Dedifferentiated amniotic fluid mesenchymal stem cell (primary cell): ENCODE results near the gene ALDOB.
A peak's percentile ranks its signal among the peaks of the same experiment; 100 is the strongest.

ENCODE experiments used
- DNase-seq: peaks from one replicate; pipeline ENCODE4 v3.0.0-alpha.2; 2016; ENCODE audit errors: extremely low spot score

The ALDOB gene

GRCh38 chr9:101435601-101436079, at the start of gene ALDOB:
TSS of gene ALDOB (minus strand) at chr9:101435774. CDS start at chr9:101430887, 4,887 bp downstream.
- DNase-seq = no peak

GRCh38 chr9:101484046-101484445, 48.5 kb upstream of the ALDOB start:
- DNase-seq = no peak

- DNase-seq = no peak
Measured at GRCh38 chr9:101481261-101481660, 45.7 kb upstream of the ALDOB start.

- no peak for DNase-seq
Measured at GRCh38 chr9:101480386-101480785, 44.8 kb upstream of the ALDOB start.

- DNase-seq = no peak
Measured at GRCh38 chr9:101479338-101480030, 43.9 kb upstream of the ALDOB start.

GRCh38 chr9:101478906-101479305, 43.3 kb upstream of the ALDOB start:
- no peak for DNase-seq

- DNase-seq = no peak
Measured at GRCh38 chr9:101478444-101478843, 42.9 kb upstream of the ALDOB start.

GRCh38 chr9:101477736-101478135, 42.2 kb upstream of the ALDOB start:
- DNase-seq = no peak

- DNase-seq = no peak
Measured at GRCh38 chr9:101477214-101477613, 41.6 kb upstream of the ALDOB start.

GRCh38 chr9:101476576-101477208, 41.1 kb upstream of the ALDOB start:
- DNase-seq = no peak

GRCh38 chr9:101472891-101473290, 37.3 kb upstream of the ALDOB start:
- DNase-seq = no peak

GRCh38 chr9:101470929-101471328, 35.4 kb upstream of the ALDOB start:
- DNase-seq = no peak

GRCh38 chr9:101470021-101470420, 34.4 kb upstream of the ALDOB start:
- no peak for DNase-seq

- no peak for DNase-seq
Measured at GRCh38 chr9:101469026-101469425, 33.5 kb upstream of the ALDOB start.

GRCh38 chr9:101468116-101468515, 32.5 kb upstream of the ALDOB start:
- DNase-seq = no peak

- DNase-seq = no peak
Measured at GRCh38 chr9:101467690-101468089, 32.1 kb upstream of the ALDOB start.

- no peak for DNase-seq
Measured at GRCh38 chr9:101466863-101467262, 31.3 kb upstream of the ALDOB start.

- DNase-seq = peak; percentile 91
Measured at GRCh38 chr9:101465326-101465915, 29.8 kb upstream of the ALDOB start.

GRCh38 chr9:101463397-101463796, 27.8 kb upstream of the ALDOB start:
- DNase-seq = no peak

- no peak for DNase-seq
Measured at GRCh38 chr9:101462558-101462957, 27.0 kb upstream of the ALDOB start.

- DNase-seq = no peak
Measured at GRCh38 chr9:101460965-101461364, 25.4 kb upstream of the ALDOB start.

GRCh38 chr9:101458963-101459631, 23.5 kb upstream of the ALDOB start:
- peak; percentile 84 for DNase-seq
